GM18499 (cell line): Measurements from ENCODE around the gene STN1.
A peak's percentile ranks its signal among the peaks of the same experiment; 100 is the strongest.

Experiments used
- ATAC-seq: cut with Tn5 transposase; IDR thresholded peaks from one replicate; pipeline ENCODE4 v1.9.1; 2021; ENCODE audit warnings: moderate number of reproducible peaks; ENCODE audit not compliant: insufficient read depth, unreplicated experiment

The STN1 gene

DNA sequence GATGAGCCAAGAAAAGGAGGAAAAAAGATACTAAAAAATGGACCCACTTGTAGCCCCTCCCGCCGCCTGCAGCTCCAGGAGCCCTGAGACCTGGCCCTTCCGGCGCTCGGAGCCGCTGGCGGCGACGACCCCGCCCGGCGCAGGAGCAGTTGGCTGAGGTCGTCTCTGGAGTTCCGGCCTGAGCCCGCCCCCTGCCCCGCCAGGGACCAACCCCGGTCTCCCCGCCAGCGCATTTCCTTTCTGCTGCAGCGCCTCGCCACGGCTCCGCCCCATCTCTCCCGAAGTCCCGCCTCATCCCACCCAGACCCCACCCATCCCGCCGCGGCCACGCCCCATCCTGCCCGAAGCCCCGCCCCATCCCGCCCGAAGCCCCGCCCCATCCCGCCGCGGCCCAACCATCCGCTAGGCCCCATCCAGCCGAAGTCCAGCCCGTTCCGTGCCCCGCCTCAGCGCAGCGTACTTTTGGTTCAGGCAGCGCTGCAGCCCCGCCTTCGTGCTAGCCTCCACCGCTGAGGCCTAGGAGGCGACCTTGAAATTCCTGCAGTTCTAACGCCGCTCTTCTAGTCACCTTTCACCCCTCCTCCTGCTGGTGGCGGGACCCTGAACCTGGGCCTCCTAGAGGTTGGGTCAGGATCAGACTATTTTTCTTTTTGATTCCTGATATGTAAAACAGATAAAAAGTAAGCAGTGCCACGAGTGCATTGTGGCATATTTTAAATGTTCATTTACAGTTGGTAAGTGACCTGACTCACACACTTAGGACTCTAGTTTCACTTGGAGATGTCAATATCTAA lies at the start of gene STN1:
Gene STN1 (minus strand): TSS at position 132 of the 794 bp plus-strand sequence. CDS start 590 bp downstream, outside the sequence.
- peak; percentile 77 for ATAC-seq

DNA sequence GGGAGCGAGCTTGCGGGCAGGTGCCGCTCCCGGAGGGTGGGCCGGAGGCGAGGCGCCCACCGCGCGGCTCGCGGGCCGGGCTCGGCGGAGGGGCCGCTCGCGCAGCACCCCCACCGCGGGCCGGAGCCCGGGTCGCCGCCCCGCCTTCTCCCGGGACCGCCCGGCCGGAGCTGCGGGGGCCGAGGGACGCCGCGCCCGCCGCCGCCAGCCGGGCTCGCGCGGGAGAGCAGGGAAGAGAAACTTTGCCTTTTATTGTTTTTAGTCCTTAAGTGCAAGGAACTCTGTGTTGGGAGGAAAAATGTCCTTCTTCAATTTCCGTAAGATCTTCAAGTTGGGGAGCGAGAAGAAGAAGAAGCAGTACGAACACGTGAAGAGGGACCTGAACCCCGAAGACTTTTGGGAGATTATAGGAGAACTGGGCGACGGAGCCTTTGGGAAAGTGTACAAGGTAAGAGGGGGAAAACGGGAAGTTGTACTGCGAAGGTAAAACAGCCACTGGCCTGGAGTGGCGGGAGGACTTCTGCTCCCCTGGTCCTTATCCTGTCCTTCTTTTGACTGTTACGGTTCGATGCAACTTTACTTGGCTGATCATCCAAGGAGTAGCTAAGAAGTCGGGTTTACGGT lies 49.6 kb upstream of the STN1 start:
- no peak for ATAC-seq

- no peak for ATAC-seq
These were observed 48.9 kb upstream of the STN1 start, which contains the start of gene SLK for GRCh38 chr10:103966671-103967447. TSS of gene SLK (plus strand) at chr10:103967140. CDS start at chr10:103967746, 606 bp downstream.

GRCh38 chr10:103960103-103960502 lies 42.1 kb upstream of the STN1 start:
- no peak for ATAC-seq

DNA sequence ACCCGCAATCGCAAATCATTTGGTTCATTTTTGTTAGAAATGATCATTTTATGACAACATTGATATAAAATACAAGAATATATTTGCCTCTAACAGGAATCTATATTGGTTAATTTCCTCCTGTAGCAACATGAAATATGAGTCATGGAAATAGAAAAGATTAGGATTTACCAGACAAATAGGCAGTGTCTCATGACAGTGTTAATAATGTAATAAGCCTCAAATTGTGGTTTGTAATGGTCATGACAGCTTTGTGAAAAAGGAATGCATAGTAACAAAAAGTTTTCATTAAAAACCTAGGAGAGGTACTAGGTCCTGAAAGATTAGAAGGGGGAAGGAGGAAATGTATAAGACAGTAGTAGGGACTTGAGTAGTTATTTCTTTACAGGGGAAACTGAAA lies 41.0 kb upstream of the STN1 start:
- ATAC-seq = no peak

DNA sequence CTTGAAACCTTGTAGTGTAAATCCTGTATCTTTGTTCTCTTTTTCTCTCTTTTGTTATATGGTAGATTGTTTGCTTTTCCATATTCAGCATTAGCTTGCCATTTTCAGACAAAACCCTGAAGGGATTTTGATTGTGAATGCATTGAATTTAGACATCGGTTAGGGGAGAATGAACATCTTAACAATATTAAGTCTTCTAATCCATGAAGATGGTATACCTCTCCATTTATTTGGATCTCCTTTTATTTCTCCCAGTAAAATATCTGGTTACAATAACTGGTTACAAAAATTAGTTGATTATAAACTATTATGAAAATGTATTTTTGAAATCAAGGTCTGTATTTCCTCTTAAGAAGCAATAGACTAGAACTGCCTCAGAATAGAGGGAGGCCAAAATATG lies 36.6 kb upstream of the STN1 start:
- ATAC-seq = no peak

DNA sequence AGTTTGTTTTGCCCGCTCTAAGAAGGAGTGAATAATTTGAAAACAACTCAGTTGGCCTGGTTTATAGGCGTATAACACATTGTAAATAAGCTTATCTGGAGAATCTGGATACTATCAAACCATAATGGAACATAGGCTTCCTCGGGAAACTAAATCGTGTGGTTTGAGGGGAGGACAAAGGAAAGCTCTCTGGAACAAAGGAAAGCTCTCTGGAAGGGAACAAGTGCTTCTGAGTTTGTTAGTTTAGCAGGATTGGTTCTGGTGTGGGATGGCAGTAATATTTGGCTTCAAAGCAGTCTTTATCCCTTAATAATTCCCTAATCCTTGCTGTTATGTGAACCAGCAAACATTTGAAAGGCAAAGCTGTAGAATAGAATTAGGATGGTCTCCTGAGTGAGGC lies 34.0 kb upstream of the STN1 start:
- ATAC-seq = no peak

DNA sequence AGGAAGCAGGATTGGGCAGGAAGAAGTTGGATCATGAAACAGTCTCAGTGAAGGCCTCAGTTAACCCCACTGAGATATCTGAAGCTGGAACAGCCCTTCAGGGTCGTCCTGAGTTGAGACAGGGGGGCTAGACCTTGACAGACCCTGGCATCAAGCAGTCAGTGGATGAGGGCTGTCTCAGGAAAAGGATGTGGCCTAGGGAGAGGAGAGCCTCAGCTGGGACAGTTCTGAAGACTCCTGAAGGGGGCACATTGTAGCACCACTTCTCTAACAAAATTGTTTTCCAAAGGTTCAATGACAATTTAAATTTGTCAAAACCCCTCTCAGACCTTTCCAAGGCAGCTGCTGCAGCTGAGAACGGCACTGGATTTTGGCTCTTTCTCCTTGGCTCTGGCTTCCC lies 33.2 kb upstream of the STN1 start:
- no peak for ATAC-seq

DNA sequence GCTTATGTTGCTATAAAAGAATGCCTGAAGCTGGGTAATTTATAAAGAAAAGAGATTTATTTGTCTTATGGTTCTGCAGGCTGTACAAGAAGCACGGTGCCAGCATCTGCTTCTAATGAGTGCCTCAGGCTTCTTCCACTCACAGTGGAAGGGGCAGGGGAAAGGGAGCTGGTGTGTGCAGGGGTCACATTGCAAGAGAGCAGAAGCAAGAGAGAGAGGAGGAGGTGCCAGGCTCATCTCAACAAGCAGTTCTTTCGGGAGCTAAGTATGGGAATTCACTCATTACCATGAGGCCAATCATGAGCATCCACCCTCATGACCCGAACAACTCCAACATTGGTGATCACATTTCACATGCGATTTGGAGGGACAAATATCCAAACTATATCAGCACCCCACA lies 31.7 kb upstream of the STN1 start:
- no peak for ATAC-seq

DNA sequence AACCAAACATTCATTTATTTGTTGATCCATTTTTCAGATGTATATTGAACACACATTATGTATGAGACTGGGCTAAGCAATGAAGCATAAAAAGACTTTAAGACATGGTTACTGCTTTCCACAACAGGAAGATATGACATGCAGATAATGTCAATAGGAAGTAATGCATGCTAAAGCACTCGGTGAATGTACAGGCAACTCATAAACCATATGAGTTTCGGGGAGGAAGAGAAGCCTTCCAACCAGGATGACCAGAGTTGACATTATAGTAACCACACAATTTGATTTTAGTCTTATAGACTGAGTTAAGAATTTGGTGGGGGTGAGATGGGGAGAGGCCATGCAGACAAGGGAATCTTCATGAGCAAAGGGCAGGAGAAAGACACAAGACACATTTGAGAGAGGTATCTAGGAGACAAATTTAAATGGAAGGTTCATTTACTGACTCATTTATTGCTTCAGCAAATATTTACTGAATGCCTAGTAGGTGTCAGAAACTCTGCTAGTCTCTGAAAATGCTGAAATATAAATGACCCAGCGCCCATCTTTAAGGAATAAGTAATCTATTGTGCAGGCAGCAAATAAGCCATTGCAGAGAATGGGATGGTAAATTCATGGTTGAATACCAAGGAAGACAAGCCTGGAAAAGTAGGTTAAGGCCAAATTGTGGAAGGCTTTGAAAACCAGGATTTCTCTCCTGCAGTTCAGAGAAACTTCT lies 30.0 kb upstream of the STN1 start:
- ATAC-seq = no peak

DNA sequence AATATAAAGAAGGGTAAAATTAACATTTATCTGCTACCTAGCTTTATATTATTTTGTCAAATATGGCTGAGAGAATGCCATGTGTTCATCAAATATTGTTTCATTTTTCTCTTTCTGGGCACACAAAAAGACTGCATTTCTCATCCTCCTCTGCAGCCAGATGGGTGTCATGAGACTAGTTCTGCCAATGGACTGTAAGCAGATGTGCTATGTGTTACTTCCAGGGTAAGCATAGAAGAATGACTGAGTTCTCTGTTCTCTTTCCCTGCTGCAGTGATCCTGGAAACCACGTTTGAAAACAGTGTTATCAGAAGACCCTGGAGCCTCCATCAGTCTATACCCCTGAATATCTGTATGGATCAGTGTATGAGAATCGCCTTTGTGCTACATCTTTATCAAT lies 24.9 kb upstream of the STN1 start:
- ATAC-seq = no peak

- no peak for ATAC-seq
These were observed 23.8 kb upstream of the STN1 start for GRCh38 chr10:103941801-103942200.

DNA sequence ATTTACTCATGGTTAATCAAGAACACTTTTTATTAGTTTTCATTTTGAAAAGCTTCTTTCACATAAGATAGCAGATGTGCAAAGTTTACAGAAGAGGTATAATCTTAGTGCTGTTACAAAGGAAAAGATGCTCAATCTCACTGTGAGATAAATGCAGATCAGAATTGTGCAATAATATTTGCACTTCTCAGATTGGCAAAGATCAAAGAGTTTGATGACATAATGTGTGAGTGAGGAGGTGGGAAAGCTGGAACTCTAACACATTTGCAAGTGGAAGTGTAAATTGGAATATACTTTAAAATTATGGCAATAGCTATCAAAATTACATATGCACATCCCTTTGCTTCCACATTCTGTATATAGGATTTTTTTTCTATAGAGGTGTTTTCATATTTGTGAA lies 21.5 kb upstream of the STN1 start:
- no peak for ATAC-seq

DNA sequence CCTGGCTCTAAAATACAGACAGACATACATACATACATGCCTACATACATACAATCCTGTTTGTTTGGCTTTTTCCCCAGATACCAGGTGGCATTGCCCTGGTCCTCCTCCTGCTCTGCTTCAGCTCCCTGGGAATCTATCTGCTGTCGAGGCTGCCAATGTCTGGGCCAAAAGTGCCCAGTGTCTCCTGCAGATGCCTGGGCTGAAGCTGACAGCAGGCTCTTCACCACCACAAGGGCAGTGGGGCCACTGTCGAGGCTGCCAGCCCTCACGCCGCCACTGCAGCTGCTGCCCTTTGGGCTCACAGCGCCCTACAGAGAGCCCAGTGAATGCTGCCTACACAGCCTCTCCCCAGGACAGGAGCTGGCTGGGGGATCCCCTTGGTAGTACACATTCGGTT lies 18.0 kb upstream of the STN1 start:
- no peak for ATAC-seq

- no peak for ATAC-seq
These were observed 16.3 kb upstream of the STN1 start for GRCh38 chr10:103934308-103934707.

DNA sequence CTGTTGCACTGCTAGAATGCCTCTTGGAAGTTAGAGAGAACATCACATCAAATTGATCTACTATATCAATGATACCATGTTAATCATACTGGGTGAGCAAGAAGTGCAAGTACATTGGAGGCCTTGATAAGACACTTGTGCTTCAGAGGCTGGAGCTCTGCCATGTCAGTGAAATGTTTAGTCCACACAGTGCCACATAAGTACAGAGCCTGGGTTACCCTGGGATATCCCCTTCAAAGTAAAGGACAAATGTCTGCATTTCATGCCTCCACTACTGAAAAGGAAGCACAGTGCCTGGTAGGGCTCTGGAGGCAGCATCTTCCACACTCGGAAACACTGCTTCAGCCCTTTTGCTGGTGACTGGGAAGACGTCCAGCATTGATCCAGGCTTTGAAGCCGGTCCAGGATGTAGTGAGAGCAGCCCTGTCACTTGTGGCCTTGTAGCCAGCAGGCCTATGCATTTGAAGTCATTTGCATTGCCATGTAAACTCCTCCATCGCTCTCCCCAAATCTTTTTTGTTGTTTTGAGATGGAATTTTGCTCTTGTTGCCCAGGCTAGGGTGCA lies 15.7 kb upstream of the STN1 start:
- no peak for ATAC-seq

DNA sequence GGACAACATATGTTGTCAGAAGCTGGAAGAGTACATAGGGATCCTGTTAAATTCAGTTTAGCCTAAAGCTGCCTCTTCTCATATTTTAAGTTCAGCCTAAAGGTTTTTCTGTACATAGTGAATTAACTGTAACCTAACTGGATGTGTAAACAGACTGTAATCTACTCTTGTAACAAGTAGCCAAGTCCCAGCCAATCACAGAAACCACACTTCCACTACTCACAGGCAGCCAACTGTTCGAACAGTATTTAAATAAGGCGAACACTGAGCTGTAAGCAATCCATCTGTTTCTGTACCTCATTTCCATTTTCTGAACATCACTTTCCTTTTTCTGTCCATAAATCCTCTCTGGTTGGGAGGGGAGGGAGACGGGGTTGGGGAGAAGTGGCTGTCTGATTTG lies 15.0 kb upstream of the STN1 start:
- no peak for ATAC-seq

DNA sequence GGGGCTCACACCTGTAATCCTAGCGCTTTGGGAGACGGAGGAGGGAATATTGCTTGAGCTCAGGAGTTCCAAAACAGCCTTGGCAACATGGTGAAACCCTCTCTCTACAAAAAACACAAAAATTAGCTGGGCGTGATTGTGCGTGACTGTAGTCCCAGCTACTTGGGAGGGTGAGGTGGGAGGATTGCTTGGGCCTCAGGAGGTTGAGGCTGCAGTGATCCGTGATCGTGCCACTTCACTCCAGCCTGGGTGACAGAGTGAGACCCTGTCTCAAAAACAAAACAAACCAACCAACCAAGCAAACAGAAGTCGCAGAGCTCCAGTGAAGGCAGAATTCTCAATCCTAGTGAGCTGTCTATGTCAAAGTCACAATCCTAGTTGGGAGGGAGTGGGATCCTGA lies 14.3 kb upstream of the STN1 start:
- no peak for ATAC-seq

- no peak for ATAC-seq
These were observed 13.6 kb upstream of the STN1 start for GRCh38 chr10:103931603-103932002.

GRCh38 chr10:103930881-103931280 lies 12.9 kb upstream of the STN1 start:
- ATAC-seq = no peak
